ENCODE data around the gene GTPBP6. TPM values are rescaled to one million over a fixed set of nuclear protein-coding genes. Genes with fewer than 3 reads are reported as not detected.
"Not testable (repeated sequence)": the region's sequence is repeated elsewhere in the genome, so short reads cannot be mapped to it uniquely, and the experiment has no call there.

The GTPBP6 gene
- total RNA-seq, 4 donors from 2014 or later: 25.7 to 35.3 (median 34.0) TPM

GRCh38 chrX:290476-291166, 28.0 kb downstream of the GTPBP6 start:
- TF ChIP-seq, protein P1, sequence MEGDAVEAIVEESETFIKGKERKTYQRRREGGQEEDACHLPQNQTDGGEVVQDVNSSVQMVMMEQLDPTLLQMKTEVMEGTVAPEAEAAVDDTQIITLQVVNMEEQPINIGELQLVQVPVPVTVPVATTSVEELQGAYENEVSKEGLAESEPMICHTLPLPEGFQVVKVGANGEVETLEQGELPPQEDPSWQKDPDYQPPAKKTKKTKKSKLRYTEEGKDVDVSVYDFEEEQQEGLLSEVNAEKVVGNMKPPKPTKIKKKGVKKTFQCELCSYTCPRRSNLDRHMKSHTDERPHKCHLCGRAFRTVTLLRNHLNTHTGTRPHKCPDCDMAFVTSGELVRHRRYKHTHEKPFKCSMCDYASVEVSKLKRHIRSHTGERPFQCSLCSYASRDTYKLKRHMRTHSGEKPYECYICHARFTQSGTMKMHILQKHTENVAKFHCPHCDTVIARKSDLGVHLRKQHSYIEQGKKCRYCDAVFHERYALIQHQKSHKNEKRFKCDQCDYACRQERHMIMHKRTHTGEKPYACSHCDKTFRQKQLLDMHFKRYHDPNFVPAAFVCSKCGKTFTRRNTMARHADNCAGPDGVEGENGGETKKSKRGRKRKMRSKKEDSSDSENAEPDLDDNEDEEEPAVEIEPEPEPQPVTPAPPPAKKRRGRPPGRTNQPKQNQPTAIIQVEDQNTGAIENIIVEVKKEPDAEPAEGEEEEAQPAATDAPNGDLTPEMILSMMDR (IDR thresholded peaks at IDR 0.05): no peak
- DNase-seq (ENCODE audit: low spot score) (no peak), ATAC-seq (ENCODE audit: low FRiP score) (no peak)

DNA sequence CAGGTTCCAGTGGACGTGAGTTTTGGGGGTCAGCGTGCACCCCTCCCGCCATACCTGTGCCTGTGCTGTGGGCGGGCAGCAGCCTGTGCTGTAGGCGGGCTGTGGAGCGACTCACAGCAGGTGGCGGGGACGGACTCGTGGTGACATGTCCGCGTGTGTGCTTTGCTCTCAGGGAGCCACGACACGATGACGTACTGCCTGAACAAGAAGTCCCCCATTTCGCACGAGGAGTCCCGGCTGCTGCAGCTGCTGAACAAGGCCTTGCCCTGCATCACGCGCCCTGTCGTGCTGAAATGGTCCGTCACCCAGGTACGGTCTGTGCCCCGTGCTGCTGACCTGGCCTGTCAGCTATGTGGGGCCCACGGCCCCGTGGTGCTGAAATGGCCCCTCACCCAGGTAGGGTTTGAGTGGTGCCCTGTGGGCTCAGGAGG, 30.0 kb downstream of the GTPBP6 start:
- DNase-seq (ENCODE audit: low spot score) (no peak), ATAC-seq (ENCODE audit: low FRiP score) (no peak)
- TF ChIP-seq, protein P1 (IDR thresholded peaks at IDR 0.05): no peak

- TF ChIP-seq, protein P1 (IDR thresholded peaks at IDR 0.05): no peak
- ATAC-seq (ENCODE audit: low FRiP score) (no peak), DNase-seq (ENCODE audit: low spot score) (no peak)
These were observed 30.9 kb downstream of the GTPBP6 start for GRCh38 chrX:287670-288069.

DNA sequence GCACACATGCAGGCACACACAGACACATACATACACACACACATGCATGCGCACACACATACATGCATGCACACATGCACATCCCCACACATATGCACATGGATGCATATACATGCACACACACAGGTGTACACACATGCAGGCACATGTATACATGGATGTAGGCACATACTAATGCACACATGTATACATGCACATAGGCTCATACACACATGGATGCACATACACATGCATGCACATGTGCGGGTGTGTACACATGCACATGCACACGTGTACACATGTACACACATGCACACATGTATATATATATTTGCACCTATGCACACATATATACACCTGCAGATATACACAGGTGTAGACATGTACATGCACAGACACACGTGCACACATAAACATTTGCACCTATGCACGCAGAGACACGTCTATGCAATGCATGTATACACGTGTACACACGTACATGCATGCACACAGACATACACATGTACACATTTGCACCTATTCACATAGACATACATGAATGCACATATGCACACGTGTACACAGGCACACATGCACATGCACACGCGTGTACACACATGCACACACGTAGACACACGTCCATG, 33.4 kb downstream of the GTPBP6 start:
- TF ChIP-seq, protein P1 (IDR thresholded peaks at IDR 0.05): no peak
- no peak for ATAC-seq (ENCODE audit: low FRiP score)
- DNase-seq (ENCODE audit: low spot score): no peak

GRCh38 chrX:283115-283845, 35.3 kb downstream of the GTPBP6 start:
- DNase-seq (ENCODE audit: low spot score) (peak; percentile 83), ATAC-seq (ENCODE audit: low FRiP score) (peak; percentile 98)
- TF ChIP-seq, protein P1 (IDR thresholded peaks at IDR 0.05): no peak

GRCh38 chrX:282000-282681, 36.5 kb downstream of the GTPBP6 start:
- ATAC-seq (ENCODE audit: low FRiP score); DNase-seq (ENCODE audit: low spot score): not testable (repeated sequence)

Measured in omental fat pad (tissue), 4 donors.